HG03469 (cell line): ENCODE measurements around the gene SPINK1.
"Not testable (repeated sequence)": the region's sequence is repeated elsewhere in the genome, so short reads cannot be mapped to it uniquely, and the experiment has no call there.

Experiments used
- ATAC-seq: cut with Tn5 transposase; IDR thresholded peaks from one replicate; pipeline ENCODE4 v1.9.1; 2021; ENCODE audit warnings: mild to moderate bottlenecking, moderate library complexity, moderate number of reproducible peaks; ENCODE audit not compliant: unreplicated experiment

The SPINK1 gene

GRCh38 chr5:147809830-147810666 lies 21.4 kb downstream of the SPINK1 start:
- ATAC-seq = no peak

GRCh38 chr5:147805030-147805454 lies 26.4 kb downstream of the SPINK1 start:
- peak; percentile 93 for ATAC-seq

GRCh38 chr5:147804334-147804733 lies 27.1 kb downstream of the SPINK1 start:
- ATAC-seq = no peak

- ATAC-seq = no peak
Observed at GRCh38 chr5:147803926-147804325, 27.5 kb downstream of the SPINK1 start.

- not testable (repeated sequence) for ATAC-seq
Observed at GRCh38 chr5:147803161-147803560, 28.3 kb downstream of the SPINK1 start.

- no peak for ATAC-seq
Observed at GRCh38 chr5:147801461-147801860, 30.0 kb downstream of the SPINK1 start.

- ATAC-seq = no peak
Observed at GRCh38 chr5:147800491-147800890, 31.0 kb downstream of the SPINK1 start.

- no peak for ATAC-seq
Observed at GRCh38 chr5:147796556-147797308, 34.7 kb downstream of the SPINK1 start.

GRCh38 chr5:147791181-147791580 lies 40.3 kb downstream of the SPINK1 start:
- ATAC-seq = no peak

- no peak for ATAC-seq
Observed at GRCh38 chr5:147789820-147790219, 41.7 kb downstream of the SPINK1 start.

- no peak for ATAC-seq
Observed at GRCh38 chr5:147788023-147788422, 43.4 kb downstream of the SPINK1 start.

- no peak for ATAC-seq
Observed at GRCh38 chr5:147786142-147786541, 45.3 kb downstream of the SPINK1 start.

- ATAC-seq = no peak
Observed at GRCh38 chr5:147784146-147784987, 47.1 kb downstream of the SPINK1 start.

GRCh38 chr5:147782110-147783028 lies 49.1 kb downstream of the SPINK1 start, which contains the start of gene JAKMIP2:
JAKMIP2 (minus strand) TSS chr5:147782728; CDS start chr5:147671806, 110,922 bp downstream.
- peak; percentile 64 for ATAC-seq

GRCh38 chr5:147780924-147781573 lies 50.4 kb downstream of the SPINK1 start:
- no peak for ATAC-seq

- no peak for ATAC-seq
Observed at GRCh38 chr5:147779694-147780093, 51.8 kb downstream of the SPINK1 start.

GRCh38 chr5:147776989-147777388 lies 54.5 kb downstream of the SPINK1 start:
- no peak for ATAC-seq
